AG20443 (cell line): Measurements from ENCODE around the gene VSTM1.
"Not testable (repeated sequence)": the region's sequence is repeated elsewhere in the genome, so short reads cannot be mapped to it uniquely, and the experiment has no call there.

Experiments
- DNase-seq: peaks from one replicate; pipeline ENCODE4 v3.0.0; 2012; ENCODE audit warnings: low spot score, mixed read lengths

Gene VSTM1

GRCh38 chr19:54063350-54064116, at the start of gene VSTM1:
TSS of gene VSTM1 (minus strand) at chr19:54063897. CDS start at chr19:54063777, 120 bp downstream.
- no peak for DNase-seq

- DNase-seq, result no peak
Measured at GRCh38 chr19:54109651-54110050, 46.0 kb upstream of the VSTM1 start.

GRCh38 chr19:54108496-54108895, 44.8 kb upstream of the VSTM1 start:
- no peak for DNase-seq

- DNase-seq, result no peak
Measured at GRCh38 chr19:54107876-54108490, 44.3 kb upstream of the VSTM1 start.

GRCh38 chr19:54106716-54107115, 43.0 kb upstream of the VSTM1 start:
- DNase-seq, result no peak

GRCh38 chr19:54105796-54106195, 42.1 kb upstream of the VSTM1 start:
- no peak for DNase-seq

GRCh38 chr19:54104998-54105715, 41.5 kb upstream of the VSTM1 start:
- no peak for DNase-seq

GRCh38 chr19:54102421-54103169, 38.9 kb upstream of the VSTM1 start, which contains the start of gene NDUFA3:
TSS of gene NDUFA3 (plus strand) at chr19:54102855. CDS start at chr19:54102879, 24 bp downstream.
- peak; percentile 100 for DNase-seq

- DNase-seq, result no peak
Measured at GRCh38 chr19:54100561-54100960, 36.9 kb upstream of the VSTM1 start, which contains the start of gene OSCAR. TSS of gene OSCAR (minus strand) at chr19:54100803. CDS start at chr19:54100792, 11 bp downstream.

- DNase-seq, result not testable (repeated sequence)
Measured at GRCh38 chr19:54099903-54100255, 36.2 kb upstream of the VSTM1 start.

- DNase-seq, result no peak
Measured at GRCh38 chr19:54099190-54099902, 35.6 kb upstream of the VSTM1 start.

GRCh38 chr19:54096617-54097106, 33.0 kb upstream of the VSTM1 start:
- peak; percentile 52 for DNase-seq

- peak; percentile 85 for DNase-seq
Measured at GRCh38 chr19:54095859-54096616, 32.3 kb upstream of the VSTM1 start.

GRCh38 chr19:54095136-54095858, 31.6 kb upstream of the VSTM1 start:
- no peak for DNase-seq

- DNase-seq, result no peak
Measured at GRCh38 chr19:54094426-54095000, 30.8 kb upstream of the VSTM1 start.

- no peak for DNase-seq
Measured at GRCh38 chr19:54084410-54084809, 20.7 kb upstream of the VSTM1 start.

- no peak for DNase-seq
Measured at GRCh38 chr19:54081032-54081431, 17.3 kb upstream of the VSTM1 start, which contains the start of gene TARM1. TSS of gene TARM1 (minus strand) at chr19:54081365. CDS start at chr19:54081340, 25 bp downstream.

- DNase-seq, result no peak
Measured at GRCh38 chr19:54077334-54077733, 13.6 kb upstream of the VSTM1 start.

- DNase-seq, result no peak
Measured at GRCh38 chr19:54074851-54075250, 11.2 kb upstream of the VSTM1 start.
